Fibroblast of lung (primary cell): ENCODE measurements around the gene GPC5. TPM values are rescaled to one million over a fixed set of nuclear protein-coding genes. Genes with fewer than 3 reads are reported as not detected.

Experiments used
- DNase-seq, 2 donors: peaks; one replicate each; pipeline versions ENCODE4 v3.0.0 to v3.0.0-alpha.2; 2010; ENCODE audit warnings: low read depth in 2 of 2
- H2AFZ ChIP-seq: 2 replicates; pipeline ENCODE4 v1.5.1; 2012; ENCODE audit warnings: low read length, control low read depth, inconsistent platforms
- H3K27ac ChIP-seq: 2 replicates; pipeline ENCODE4 v1.5.1; 2011; ENCODE audit warnings: low read length, control low read depth; ENCODE audit not compliant: insufficient read depth
- H3K27me3 ChIP-seq: 2 replicates; pipeline ENCODE4 v1.5.1; 2011; ENCODE audit warnings: mild to moderate bottlenecking, low read length; ENCODE audit not compliant: control insufficient read depth, insufficient read depth
- H3K36me3 ChIP-seq: 2 replicates; pipeline ENCODE4 v1.5.1; 2011; ENCODE audit warnings: low read length; ENCODE audit not compliant: control insufficient read depth, insufficient read depth
- H3K4me1 ChIP-seq: 2 replicates; pipeline ENCODE4 v1.5.1; 2011; ENCODE audit warnings: low read length; ENCODE audit not compliant: control insufficient read depth, insufficient read depth; ENCODE audit errors: extremely low read depth
- H3K4me2 ChIP-seq: 2 replicates; pipeline ENCODE4 v1.5.1; 2011; ENCODE audit warnings: low read length, control low read depth; ENCODE audit not compliant: insufficient read depth; ENCODE audit errors: extremely low read depth
- H3K4me3 ChIP-seq, 4 experiments: fragments of 200-600 bp in 1 of 4; sonication (generic) in 1 of 4; replicated peaks in 1 of 4; 2 replicates each; pipeline ENCODE4 v1.5.1; 2011 to 2016; ENCODE audit warnings: low read length in 4 of 4, low read depth in 3 of 4, mild to moderate bottlenecking in 3 of 4, control low read depth in 2 of 4, inconsistent platforms in 1 of 4, mixed read lengths in 1 of 4; ENCODE audit not compliant: insufficient read depth in 1 of 4; ENCODE audit errors: control extremely low read depth in 1 of 4
- H3K79me2 ChIP-seq: 2 replicates; pipeline ENCODE4 v1.5.1; 2012; ENCODE audit warnings: mild to moderate bottlenecking, low read length, inconsistent platforms; ENCODE audit not compliant: control insufficient read depth, insufficient read depth
- H3K9ac ChIP-seq: 2 replicates; pipeline ENCODE4 v1.5.1; 2011; ENCODE audit warnings: mild to moderate bottlenecking, low read length, control low read depth; ENCODE audit not compliant: insufficient read depth
- H3K9me3 ChIP-seq: 2 replicates; pipeline ENCODE4 v1.5.1; 2012; ENCODE audit warnings: low read depth, low read length; ENCODE audit not compliant: control insufficient read depth, insufficient read depth
- H4K20me1 ChIP-seq: 2 replicates; pipeline ENCODE4 v1.5.1; 2011; ENCODE audit warnings: low read length; ENCODE audit not compliant: control insufficient read depth, insufficient read depth; ENCODE audit errors: extremely low read depth
- CTCF ChIP-seq, 2 donors: IDR thresholded peaks in 1 of 2; conservative IDR thresholded peaks in 1 of 2; 1 replicate in 1 of 2; 2 replicates in 1 of 2; pipeline ENCODE4 v1.5.1; 2011 to 2012; ENCODE audit warnings: low read length in 2 of 2, control low read depth in 1 of 2, inconsistent platforms in 1 of 2, low read depth in 1 of 2, mild to moderate bottlenecking in 1 of 2
- EZH2 ChIP-seq: IDR thresholded peaks from 2 replicates; pipeline ENCODE4 v1.5.1; 2012; ENCODE audit warnings: low read length, control low read depth, mild to moderate bottlenecking; ENCODE audit errors: missing control alignments
- polyA plus RNA-seq, 2 donors: library from polyadenylated mRNA; depleted of rRNA in 1 of 2; stranded (reverse) in 1 of 2; unstranded in 1 of 2; fragments of >200 nt; gene quantifications; 2 replicates each; pipeline ENCODE4 v1.2.1, GENCODE V29; 2011 to 2012; ENCODE audit warnings: missing spikeins in 1 of 2
- total RNA-seq: library from RNA; depleted of rRNA; stranded (reverse); fragments of >200 nt; gene quantifications from 2 replicates; pipeline ENCODE4 v1.2.1, GENCODE V29; 2014

Gene GPC5
- total and polyA plus RNA-seq, 2 donors (not counting 1 experiment from before 2014, with no cell fraction given) = 0.17 TPM; not detected in 1

- TF ChIP-seq EZH2 = no peak
- no peak for TF ChIP-seq CTCF (conservative IDR thresholded peaks at IDR 0.05 in 1 of 2, IDR thresholded peaks at IDR 0.05 in 1 of 2; ENCODE audit: low read depth in 1 of 2, low read length in 2 of 2)
- Histone ChIP-seq H3K36me3 (no peaks in the 10 kb centered on the region), H3K4me3 (no peak overlapping the region)
Observed at GRCh38 chr13:91748416-91749089, 350.1 kb downstream of the GPC5 start.

GRCh38 chr13:91758724-91759123 lies 360.3 kb downstream of the GPC5 start:
- no peak for DNase-seq
- H3K79me2 ChIP-seq = no peaks in the 10 kb centered on the region
- no peak overlapping the region for H2AFZ ChIP-seq
- no peaks in the 10 kb centered on the region for H3K27me3 ChIP-seq
- no peaks in the 10 kb centered on the region for H3K9me3 ChIP-seq
- no peaks in the 10 kb centered on the region for H3K4me1 ChIP-seq
- H4K20me1 ChIP-seq = no peaks in the 10 kb centered on the region
- no peak overlapping the region for H3K27ac ChIP-seq
- no peak overlapping the region for H3K4me2 ChIP-seq
- TF ChIP-seq EZH2 (no peak), CTCF (conservative IDR thresholded peaks at IDR 0.05 in 1 of 2, IDR thresholded peaks at IDR 0.05 in 1 of 2; ENCODE audit: low read depth in 1 of 2, low read length in 2 of 2) (no peak)
- no peak overlapping the region for H3K4me3 ChIP-seq
- H3K9ac ChIP-seq = no peak overlapping the region
- no peaks in the 10 kb centered on the region for H3K36me3 ChIP-seq

More at GRCh38 chr13:91748416-91749089, 350.1 kb downstream of the GPC5 start:
- H3K4me1 ChIP-seq = no peaks in the 10 kb centered on the region
- no peaks in the 10 kb centered on the region for H3K79me2 ChIP-seq
- H3K4me2 ChIP-seq = no peak overlapping the region
- H3K27ac ChIP-seq = no peak overlapping the region
- H2AFZ ChIP-seq = no peak overlapping the region
- no peak overlapping the region for H3K9ac ChIP-seq
- DNase-seq = no peak
- H3K27me3 ChIP-seq = no peaks in the 10 kb centered on the region
- no peaks in the 10 kb centered on the region for H4K20me1 ChIP-seq
- no peaks in the 10 kb centered on the region for H3K9me3 ChIP-seq

GRCh38 chr13:91762957-91763356 lies 364.5 kb downstream of the GPC5 start:
- Histone ChIP-seq H4K20me1 (no peaks in the 10 kb centered on the region), H2AFZ (no peak overlapping the region), H3K79me2 (no peaks in the 10 kb centered on the region), H3K4me3 (no peak overlapping the region), H3K4me1 (no peaks in the 10 kb centered on the region), H3K9ac (no peak overlapping the region), H3K4me2 (no peak overlapping the region), H3K36me3 (no peaks in the 10 kb centered on the region), H3K27ac (no peak overlapping the region), H3K27me3 (no peaks in the 10 kb centered on the region), H3K9me3 (no peaks in the 10 kb centered on the region)
- no peak for DNase-seq
- no peak for TF ChIP-seq CTCF (conservative IDR thresholded peaks at IDR 0.05 in 1 of 2, IDR thresholded peaks at IDR 0.05 in 1 of 2; ENCODE audit: low read depth in 1 of 2, low read length in 2 of 2)
- no peak for TF ChIP-seq EZH2
